GM18505 (cell line): ENCODE results near the gene STX18.
"Not testable (repeated sequence)": the region's sequence is repeated elsewhere in the genome, so short reads cannot be mapped to it uniquely, and the experiment has no call there.

Experiments used
- ATAC-seq: cut with Tn5 transposase; IDR thresholded peaks from one replicate; pipeline ENCODE4 v1.9.1; 2021; ENCODE audit not compliant: unreplicated experiment
- POLR2A ChIP-seq: IDR thresholded peaks from 4 replicates; pipeline ENCODE4 v1.6.1; 2011; ENCODE audit warnings: borderline replicate concordance; ENCODE audit not compliant: insufficient read depth, insufficient read length; ENCODE audit errors: extremely low read depth

STX18 gene

DNA sequence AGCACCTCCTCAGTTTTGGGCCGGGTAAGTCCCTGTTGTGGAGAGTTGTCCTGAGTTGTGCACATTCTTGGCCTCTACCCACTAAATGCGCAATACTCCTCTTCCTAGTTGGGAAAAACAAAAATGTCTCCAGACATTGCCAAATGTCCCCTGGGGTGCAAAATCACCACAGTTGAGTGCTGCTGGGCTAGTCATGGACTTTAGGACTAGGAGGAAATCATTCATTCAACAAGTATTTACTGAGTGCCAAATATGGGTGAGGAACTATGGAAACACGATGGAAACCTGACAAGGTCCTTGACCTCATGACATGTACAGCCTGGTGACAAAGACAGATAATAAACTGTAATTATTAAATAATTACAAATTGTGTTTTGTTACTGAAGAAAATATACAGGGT is 71.6 kb downstream of the STX18 start:
- no peak for TF ChIP-seq POLR2A
- ATAC-seq, result no peak

DNA sequence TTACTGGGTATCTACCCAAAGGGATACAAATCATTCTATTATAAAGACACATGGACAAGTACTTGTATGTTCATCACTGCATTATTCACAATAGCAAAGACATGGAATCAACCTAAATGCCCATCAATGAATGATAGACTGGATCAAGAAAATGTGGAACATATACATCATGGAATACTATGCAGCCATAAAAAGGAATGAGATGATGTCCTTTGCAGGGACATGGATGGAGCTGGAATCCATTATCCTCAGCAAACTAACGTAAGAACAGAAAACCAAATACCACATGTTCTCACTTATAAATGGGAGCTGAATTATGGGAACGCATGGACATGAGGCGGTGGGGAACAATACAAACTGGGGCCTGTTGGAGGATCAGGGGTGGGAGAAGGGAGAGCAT is 76.6 kb downstream of the STX18 start:
- not testable (repeated sequence) for ATAC-seq

DNA sequence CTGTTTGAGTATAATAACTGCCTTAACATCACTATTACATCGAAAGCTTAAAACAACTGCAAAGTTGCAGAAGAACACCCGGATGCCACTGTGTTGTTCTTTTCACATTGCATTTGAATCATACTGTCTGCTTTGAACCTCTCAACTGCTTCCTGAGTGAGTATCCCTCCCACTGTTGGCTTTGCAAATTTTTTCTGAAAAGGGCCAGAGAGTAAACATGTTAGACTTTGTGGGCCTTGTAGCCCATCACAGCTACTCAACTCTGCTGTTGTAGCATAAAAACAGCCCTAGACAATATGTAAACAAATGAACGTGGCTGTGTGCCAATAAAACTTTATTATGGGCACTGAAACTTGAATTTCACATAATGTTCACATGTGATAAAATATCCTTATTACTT is 78.9 kb downstream of the STX18 start:
- ATAC-seq, result no peak
- TF ChIP-seq POLR2A, result no peak

DNA sequence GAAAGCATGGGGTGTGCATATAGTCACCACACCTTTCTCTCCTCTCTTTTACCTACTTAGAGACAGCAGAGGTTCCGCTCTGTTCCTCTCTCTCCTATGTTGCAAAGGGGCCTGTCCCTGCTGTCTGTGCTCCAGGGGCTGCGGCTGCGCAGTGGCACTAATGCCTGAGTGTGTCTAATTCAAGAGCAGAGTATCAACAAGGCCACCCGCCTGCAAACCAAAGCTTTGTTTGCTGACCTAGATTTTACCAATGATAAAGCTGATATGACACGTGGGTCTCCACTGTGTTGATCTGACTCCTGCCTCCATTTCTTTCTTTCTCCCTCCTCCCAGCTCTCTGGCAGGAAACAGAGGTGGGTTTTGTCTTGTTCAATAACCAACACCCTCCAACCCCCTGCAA is 80.0 kb downstream of the STX18 start:
- no peak for TF ChIP-seq POLR2A
- no peak for ATAC-seq

DNA sequence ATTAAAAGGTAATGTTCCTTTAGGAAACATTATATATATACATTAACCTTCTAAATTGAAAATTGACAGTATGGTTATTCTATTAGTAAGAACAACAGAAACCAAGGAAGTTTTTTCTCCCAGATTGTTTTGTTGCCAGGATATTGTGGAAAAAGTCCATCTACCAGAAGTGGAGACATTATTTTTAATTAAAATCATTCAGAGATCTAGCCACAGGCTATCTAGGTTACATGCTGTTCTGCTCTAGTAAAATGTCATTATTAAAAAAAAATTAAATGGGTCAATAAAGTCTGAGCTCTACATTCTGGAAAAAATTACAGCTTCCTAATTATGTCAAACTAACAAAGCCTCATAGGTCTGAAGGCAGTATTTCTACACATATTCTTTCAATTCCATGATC is 80.7 kb downstream of the STX18 start:
- ATAC-seq, result no peak
- TF ChIP-seq POLR2A, result no peak

DNA sequence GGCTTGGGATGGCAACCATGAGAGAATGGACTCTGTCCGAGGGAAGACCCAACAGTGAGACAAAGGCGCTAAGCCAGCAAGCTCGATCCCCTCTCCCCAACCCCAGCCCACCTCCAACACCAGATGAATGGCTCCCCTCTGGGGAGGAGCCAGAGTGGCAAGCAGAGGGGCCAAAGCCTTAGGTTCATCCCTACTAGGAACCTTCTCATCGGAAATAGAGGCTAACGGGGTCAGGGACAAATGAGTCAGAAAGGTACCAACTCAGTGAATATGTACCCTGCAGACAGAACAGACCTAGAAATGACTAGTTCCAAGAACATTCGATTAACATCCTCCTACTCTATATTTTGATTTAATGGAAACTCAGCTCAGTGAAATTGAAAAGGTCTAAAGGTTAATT is 81.1 kb downstream of the STX18 start:
- TF ChIP-seq POLR2A, result no peak
- no peak for ATAC-seq

DNA sequence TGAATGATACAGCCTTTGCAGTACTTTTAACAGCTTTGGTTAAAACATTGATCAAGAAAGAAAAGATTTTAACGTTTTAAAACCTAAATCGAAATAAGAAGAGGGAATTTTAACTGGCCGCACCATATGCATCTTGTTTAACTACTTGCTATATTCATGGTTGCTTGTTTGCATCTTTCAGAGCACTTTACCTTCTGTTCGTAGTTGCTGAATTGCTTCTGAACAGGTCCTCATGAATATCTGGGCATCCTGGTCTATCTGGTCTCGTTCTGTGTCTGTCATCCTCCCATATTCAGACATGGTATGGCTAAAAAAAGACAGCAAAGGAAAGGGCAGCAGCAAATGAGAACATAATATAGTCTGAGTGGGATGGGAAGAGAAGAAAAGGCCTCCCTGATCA is 82.7 kb downstream of the STX18 start:
- no peak for ATAC-seq
- no peak for TF ChIP-seq POLR2A

DNA sequence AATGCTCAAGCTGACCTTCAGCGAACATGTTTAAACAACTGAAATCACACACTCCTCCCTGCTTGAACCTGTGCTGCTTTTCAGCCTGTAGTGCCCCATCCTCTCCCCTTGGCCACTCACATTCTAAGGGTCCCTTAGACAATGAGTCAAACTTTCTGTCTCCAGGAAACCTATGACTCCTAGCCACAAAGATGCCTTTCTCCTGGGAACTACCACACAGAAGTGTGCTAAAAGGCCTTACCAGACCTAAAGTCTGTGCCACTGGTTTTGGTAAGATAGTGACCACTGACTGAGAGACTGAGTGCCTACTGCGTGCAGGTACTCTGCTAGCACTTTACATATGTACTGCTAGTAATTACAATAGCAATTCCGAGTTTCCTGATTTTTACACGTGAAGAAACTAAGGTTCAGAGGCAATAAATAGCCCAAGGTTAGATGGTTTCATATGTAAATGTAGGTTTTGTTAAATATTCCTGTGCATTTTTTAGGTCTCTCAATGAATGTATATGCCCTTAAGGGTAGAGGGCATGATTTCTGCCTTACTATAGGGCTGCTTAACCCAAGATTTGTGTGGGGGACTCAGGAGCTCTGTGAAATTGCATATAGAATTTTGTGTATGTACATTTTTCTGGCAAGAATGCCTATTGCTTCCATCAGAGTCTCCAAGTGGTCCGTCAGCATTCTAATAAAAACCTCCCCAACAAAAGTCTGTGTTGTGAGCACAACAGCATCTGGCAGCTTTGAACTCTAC is 83.9 kb downstream of the STX18 start:
- TF ChIP-seq POLR2A, result no peak
- ATAC-seq, result no peak

DNA sequence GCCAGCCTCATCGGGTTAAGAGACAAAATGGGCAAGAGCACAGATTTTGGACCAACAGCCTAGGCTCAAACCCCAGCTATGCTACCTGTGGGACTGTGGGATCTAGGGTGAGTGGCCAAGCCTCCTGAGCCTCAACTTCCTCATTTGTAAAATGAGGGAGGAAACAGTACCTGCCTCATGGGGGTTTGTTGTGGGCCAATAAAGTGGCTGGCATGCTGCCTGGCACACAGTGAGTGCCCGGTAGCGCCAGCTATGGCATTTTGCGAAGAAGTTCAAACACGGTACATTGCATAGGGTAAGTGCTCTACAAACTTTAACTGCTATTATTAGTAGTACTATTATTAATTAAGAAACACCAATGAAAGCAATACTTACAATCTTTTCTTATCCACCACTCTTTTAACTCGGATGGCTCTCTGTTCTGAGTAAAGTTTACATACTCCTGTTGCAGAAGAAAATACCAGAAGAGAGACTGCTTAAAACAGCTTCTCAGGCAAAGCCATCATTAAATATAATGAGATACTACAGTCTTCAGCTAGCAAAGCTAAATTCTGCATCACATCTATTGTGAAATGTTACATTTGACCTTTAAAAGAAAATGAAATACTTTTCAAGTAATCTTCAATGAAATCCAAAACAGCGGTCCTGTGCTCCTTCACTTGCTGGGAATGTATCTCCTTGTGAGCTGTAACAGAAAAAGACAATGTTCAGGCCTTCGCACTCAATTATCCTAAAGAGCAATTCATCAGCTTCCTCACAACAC is 84.9 kb downstream of the STX18 start:
- TF ChIP-seq POLR2A, result no peak
- no peak for ATAC-seq

DNA sequence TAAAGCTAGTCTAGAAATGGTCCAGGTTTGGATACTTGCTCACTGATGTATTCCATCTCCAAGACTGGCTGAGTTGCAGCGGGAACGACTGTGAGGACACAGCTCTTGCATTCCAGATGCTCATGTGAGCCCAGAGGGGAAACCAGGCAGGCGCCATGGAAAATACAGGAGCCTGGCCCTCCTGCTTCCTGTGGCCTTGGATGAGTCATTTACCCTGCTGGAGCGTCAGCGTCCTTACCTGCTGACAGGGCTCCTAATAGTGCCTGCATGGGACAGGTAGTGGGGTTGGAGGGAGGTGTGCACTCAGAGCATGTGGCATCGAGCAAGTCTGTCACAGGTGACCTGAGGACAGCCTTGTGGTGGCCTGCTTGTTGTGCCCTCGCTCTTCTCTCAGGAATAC is 85.5 kb downstream of the STX18 start:
- no peak for ATAC-seq
- TF ChIP-seq POLR2A, result no peak

DNA sequence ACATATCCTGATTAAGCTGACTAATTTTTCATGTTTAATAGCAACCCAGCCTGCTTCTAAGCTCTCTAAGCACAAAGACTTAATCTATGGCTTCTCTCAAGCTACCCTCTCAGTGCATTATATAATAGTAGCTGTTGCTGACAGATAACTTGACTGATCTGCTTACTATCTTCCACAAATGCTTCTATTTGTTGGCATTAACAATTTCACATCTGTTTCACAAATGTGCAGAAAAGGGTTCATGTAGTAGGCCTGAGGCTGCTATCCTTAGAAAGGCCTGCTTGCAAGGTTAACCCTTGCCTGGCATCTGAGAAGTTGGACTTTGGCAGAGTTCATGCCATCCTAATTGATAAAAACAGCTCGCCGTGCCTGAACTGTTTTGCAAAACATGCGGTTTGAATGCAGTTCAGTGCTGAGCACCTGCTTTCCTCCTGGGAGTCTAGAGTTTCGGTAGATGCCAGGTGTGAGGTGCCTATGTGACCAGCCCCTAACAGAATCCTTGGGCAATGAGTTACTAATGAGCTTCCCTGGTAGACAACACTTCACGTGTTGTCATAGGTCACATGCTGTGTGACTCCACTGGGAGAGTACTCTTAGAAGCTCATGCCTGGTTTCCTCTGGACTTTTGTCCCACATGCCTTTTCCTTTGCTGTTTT is 86.5 kb downstream of the STX18 start:
- no peak for TF ChIP-seq POLR2A
- ATAC-seq, result peak; percentile 71

DNA sequence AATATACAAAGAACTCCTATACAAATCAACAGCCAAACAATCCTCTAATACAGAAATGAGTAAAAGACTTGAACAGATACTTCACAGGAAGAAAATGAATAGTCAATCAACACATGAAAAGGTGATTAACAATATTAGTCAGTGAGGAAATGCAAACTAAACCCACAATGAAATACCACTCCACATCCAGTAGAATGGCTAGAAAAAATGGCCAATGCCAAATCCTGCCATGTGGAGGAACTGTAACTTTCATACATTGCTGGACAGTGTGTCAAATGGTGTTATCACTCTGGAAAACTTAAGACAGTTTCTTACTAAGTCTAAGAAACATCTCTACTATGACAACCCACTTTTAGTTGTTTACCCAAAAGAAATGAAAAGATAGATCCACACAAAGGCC is 95.4 kb downstream of the STX18 start:
- no peak for TF ChIP-seq POLR2A
- no peak for ATAC-seq

DNA sequence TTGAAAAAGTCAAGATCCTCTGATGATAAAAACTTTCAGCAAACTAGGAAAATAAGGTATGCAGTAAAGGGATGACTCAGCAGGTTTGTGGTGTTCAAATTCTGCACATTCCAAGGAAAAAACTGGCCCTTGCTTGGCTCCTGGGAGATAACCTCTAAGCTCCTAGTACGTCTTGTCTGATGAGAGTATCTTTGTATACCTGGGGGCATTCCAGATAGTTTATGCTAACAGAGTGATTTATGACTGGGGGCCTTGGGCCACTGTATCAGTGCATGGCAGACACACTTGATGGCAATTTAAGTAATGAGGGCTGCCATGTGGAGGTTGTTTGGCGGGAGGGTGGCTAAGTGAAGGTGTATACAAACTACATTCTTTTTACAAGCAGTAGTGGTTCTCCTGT is 98.0 kb downstream of the STX18 start:
- TF ChIP-seq POLR2A, result no peak
- no peak for ATAC-seq
